GM13977 (cell line): ENCODE data around the gene XCR1.

ENCODE experiments used
- DNase-seq: peaks from one replicate; pipeline ENCODE4 v3.0.0; 2012; ENCODE audit warnings: low spot score
- in situ Hi-C: fragments of 300-500 bp; cut with MboI; formaldehyde crosslinking; loops from one replicate; pipeline ENCODE4 v1.12.0; 2022; ENCODE audit warnings: low sequenced_read_pairs, low pct_unique_long_range_greater_than_20kb, mixed read lengths, inconsistent platforms; ENCODE audit not compliant: unreplicated experiment
- TF ChIP-seq, protein P1 (sequence below): IDR thresholded peaks from 2 replicates; pipeline ENCODE4 v1.5.1; 2012; ENCODE audit warnings: mild to moderate bottlenecking, control low read depth; ENCODE audit not compliant: insufficient read depth; ENCODE audit errors: extremely low read depth, missing control alignments

The XCR1 gene

GRCh38 chr3:45990181-45990580, 37.1 kb downstream of the XCR1 start:
- no peak for DNase-seq
- TF ChIP-seq, protein P1, sequence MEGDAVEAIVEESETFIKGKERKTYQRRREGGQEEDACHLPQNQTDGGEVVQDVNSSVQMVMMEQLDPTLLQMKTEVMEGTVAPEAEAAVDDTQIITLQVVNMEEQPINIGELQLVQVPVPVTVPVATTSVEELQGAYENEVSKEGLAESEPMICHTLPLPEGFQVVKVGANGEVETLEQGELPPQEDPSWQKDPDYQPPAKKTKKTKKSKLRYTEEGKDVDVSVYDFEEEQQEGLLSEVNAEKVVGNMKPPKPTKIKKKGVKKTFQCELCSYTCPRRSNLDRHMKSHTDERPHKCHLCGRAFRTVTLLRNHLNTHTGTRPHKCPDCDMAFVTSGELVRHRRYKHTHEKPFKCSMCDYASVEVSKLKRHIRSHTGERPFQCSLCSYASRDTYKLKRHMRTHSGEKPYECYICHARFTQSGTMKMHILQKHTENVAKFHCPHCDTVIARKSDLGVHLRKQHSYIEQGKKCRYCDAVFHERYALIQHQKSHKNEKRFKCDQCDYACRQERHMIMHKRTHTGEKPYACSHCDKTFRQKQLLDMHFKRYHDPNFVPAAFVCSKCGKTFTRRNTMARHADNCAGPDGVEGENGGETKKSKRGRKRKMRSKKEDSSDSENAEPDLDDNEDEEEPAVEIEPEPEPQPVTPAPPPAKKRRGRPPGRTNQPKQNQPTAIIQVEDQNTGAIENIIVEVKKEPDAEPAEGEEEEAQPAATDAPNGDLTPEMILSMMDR: no peak
- in situ Hi-C loops: no loop called here

DNA sequence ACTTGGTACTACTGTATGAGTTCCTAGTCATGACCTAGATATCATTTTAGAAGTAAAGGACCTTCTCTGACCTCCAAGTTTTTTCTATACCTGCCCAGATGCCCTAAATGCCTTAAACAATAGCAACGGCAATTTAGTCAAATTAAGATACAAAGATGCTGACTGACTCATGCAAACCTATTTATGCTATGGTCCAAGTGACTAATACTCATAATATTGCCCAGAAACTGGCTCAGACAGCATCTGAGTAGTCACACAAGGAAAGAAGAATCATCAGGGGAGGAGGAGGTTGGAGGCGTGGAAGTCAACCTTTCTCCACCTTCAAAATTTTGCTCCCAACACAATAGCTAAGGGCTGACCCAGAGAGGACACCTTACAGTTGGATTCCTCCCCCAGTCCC, 38.5 kb downstream of the XCR1 start:
- DNase-seq: no peak
- in situ Hi-C loops: no loop called here
- TF ChIP-seq, protein P1: no peak

DNA sequence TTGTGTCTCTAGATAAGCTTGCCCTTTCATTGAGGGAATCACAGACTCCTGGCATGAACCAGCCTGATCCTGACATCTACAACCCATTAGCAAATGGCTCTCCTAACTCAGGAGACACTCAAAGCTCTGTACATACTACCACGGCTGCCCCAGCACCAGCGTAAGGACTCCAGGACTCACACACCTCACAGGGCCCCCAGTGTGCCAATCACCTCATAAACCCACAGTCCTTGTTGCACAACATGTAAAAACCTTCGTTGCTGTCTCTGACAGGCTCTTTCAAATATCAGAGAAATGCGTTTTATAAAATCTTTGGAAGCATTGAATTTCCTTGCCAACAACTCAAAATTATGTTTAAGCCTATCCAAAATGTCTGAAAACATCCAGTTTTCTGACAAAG, 38.9 kb downstream of the XCR1 start:
- in situ Hi-C loops: no loop called here
- no peak for DNase-seq
- TF ChIP-seq, protein P1: no peak

DNA sequence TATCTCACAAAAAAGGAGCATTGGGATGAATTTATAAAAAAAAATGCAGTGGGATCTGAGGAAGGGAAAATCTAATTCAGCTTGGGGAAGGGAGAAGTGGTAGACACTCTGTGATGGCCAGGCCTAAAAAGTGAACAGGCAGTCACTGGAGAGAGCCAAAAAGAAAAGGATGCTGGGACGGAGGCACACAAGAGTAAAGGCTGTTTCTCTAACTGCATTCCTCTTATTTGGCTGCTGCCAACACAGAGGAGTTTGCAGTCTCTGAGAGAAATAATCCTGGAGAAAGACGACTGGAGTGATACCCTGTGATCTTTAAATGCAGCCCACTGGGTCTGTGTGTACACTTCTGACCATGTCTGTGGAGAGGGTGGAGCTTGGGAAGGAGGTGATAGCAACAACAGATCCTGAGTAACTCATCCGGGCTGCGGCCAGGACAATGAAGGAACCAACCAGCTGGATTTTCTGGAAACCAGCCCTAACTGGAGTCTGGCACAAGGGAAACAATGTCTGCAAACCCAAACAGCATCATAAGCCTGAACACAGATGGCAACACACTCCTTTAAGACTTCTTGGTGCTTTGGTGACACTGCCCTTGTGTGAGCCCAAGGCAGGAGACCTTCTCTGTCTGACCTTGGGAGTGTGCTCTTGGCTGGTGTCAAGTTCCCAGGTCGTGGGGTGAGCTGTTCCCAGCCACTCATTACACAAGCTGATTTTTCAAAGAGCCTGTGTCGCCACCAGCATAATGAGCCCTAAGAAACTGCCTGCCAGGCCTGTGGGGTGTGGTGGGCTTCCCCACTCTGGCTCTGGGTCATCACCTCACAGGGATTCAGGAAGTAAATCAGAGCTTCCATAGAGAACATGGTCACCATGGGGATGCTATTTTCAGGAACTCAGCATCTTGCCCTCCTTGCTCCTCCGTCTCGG, 39.7 kb downstream of the XCR1 start:
- TF ChIP-seq, protein P1: no peak
- in situ Hi-C loops: no loop called here
- DNase-seq: no peak

DNA sequence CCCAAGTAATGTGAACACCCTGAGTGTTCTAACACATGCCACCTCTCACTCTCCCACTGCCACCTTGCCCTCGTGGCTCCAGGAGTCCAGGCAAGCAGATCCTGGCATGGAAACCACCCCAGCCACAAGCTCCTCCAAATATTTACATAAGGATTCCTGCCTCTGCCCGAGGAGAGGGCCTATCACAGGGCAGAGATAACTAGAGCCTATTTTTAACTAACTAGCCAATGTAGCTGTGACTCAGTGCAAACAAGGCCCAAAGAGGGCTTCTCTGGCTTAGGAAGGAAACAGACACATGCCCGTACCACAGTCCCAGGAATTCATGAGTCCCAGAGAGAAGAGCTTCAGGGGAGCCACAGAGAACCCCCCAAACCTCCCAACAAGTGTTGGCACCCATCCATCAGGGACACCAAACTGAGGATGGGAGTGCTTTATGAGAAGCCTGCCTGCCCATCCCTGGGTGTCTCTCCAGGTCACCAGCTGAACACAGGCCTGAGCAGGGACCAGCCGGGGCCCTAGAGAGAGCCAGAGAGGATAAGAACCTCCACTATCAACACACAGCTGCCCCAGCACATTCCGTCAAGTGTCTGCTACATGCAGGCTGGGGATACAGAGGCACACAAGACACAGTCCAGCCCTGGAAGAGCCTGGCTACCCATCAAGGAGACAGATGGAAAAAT, 40.8 kb downstream of the XCR1 start:
- in situ Hi-C loops: no loop called here
- no peak for DNase-seq
- TF ChIP-seq, protein P1: no peak

GRCh38 chr3:45985532-45986302, 41.6 kb downstream of the XCR1 start:
- in situ Hi-C loops: no loop called here
- TF ChIP-seq, protein P1: no peak
- no peak for DNase-seq
